ENCODE results near the gene REN.

REN gene

GRCh38 chr1:204136814-204137213 lies 29.3 kb downstream of the REN start:
- Histone ChIP-seq H3K27ac (no peak overlapping the region), H3K27me3 (no peaks in the 10 kb centered on the region), H3K4me1 (peaks cover 0 to 4% (median under 1%) of the 10 kb centered on the region in 4 donors), H3K36me3 (peaks cover 59 to 87% (median 75%) of the 10 kb centered on the region in 3 donors), H3K9me3 (no peaks in the 10 kb centered on the region), H3K4me3 (no peak overlapping the region)
- DNase-seq: no peak
- intact Hi-C loops (cut with DNase I; ENCODE audit: low total_unique reads): no loop called here
- TF ChIP-seq CTCF (IDR thresholded peaks at IDR 0.05): no peak

GRCh38 chr1:204134103-204134502 lies 32.0 kb downstream of the REN start:
- H3K4me3 ChIP-seq: no peak overlapping the region
- no peaks in the 10 kb centered on the region for H3K9me3 ChIP-seq
- no peaks in the 10 kb centered on the region for H3K27me3 ChIP-seq
- H3K27ac ChIP-seq: no peak overlapping the region
- no peak for TF ChIP-seq CTCF (IDR thresholded peaks at IDR 0.05)
- H3K36me3 ChIP-seq: peaks cover 38 to 65% (median 53%) of the 10 kb centered on the region in 3 donors
- DNase-seq: no peak
- peaks cover 4 to 31% (median 15%) of the 10 kb centered on the region in 4 donors for H3K4me1 ChIP-seq
- intact Hi-C loops (cut with DNase I; ENCODE audit: low total_unique reads): no loop called here

GRCh38 chr1:204132718-204133117 lies 33.4 kb downstream of the REN start:
- H3K9me3 ChIP-seq: no peaks in the 10 kb centered on the region
- intact Hi-C loops (cut with DNase I; ENCODE audit: low total_unique reads): no loop called here
- H3K27ac ChIP-seq: no peak overlapping the region
- H3K27me3 ChIP-seq: no peaks in the 10 kb centered on the region
- TF ChIP-seq CTCF (IDR thresholded peaks at IDR 0.05): no peak
- no peak for DNase-seq
- H3K4me3 ChIP-seq: no peak overlapping the region
- peaks cover 24 to 51% (median 39%) of the 10 kb centered on the region in 3 donors for H3K36me3 ChIP-seq
- peaks cover 4 to 42% (median 22%) of the 10 kb centered on the region in 4 donors for H3K4me1 ChIP-seq

GRCh38 chr1:204131978-204132377 lies 34.2 kb downstream of the REN start:
- Histone ChIP-seq H3K27ac (no peak overlapping the region), H3K36me3 (peaks cover 20 to 43% (median 34%) of the 10 kb centered on the region in 3 donors), H3K9me3 (no peaks in the 10 kb centered on the region), H3K4me3 (no peak overlapping the region), H3K4me1 (peaks cover 5 to 49% (median 28%) of the 10 kb centered on the region in 4 donors), H3K27me3 (no peaks in the 10 kb centered on the region)
- DNase-seq: no peak
- intact Hi-C loops (cut with DNase I; ENCODE audit: low total_unique reads): no loop called here
- no peak for TF ChIP-seq CTCF (IDR thresholded peaks at IDR 0.05)

GRCh38 chr1:204130981-204131892 lies 34.9 kb downstream of the REN start:
- intact Hi-C loops (cut with DNase I; ENCODE audit: low total_unique reads): no loop called here
- Histone ChIP-seq H3K9me3 (no peaks in the 10 kb centered on the region), H3K27me3 (no peaks in the 10 kb centered on the region), H3K4me3 (no peak overlapping the region), H3K4me1 (peaks cover 5 to 54% (median 35%) of the 10 kb centered on the region in 4 donors), H3K27ac (peak overlapping the region in 1 of 2 donors; percentile 22), H3K36me3 (peaks cover 24 to 43% (median 28%) of the 10 kb centered on the region in 3 donors)
- no peak for TF ChIP-seq CTCF (IDR thresholded peaks at IDR 0.05)
- peak in 1 of 2 donors; percentile 45 for DNase-seq
